ENCODE results near the gene DYRK1A. TPM values are rescaled to one million over a fixed set of nuclear protein-coding genes. Genes with fewer than 3 reads are reported as not detected.

Gene DYRK1A
- polyA plus RNA-seq, 1 donor from 2014 or later: 94.8 TPM

- H3K9me2 ChIP-seq (ENCODE audit: insufficient read depth, low read length): no peaks in the 10 kb centered on the region
- no peak overlapping the region for H3K9ac ChIP-seq (ENCODE audit: low read length)
- no peaks in the 10 kb centered on the region for H3F3A ChIP-seq (ENCODE audit: insufficient read depth, low read length, poor library complexity, severe bottlenecking)
- H3K27ac ChIP-seq (ENCODE audit: low read length): no peak overlapping the region
- H4K20me1 ChIP-seq (ENCODE audit: insufficient read depth): peaks cover 11% of the 10 kb centered on the region
- no peaks in the 10 kb centered on the region for H3K27me3 ChIP-seq (ENCODE audit: insufficient read depth, low read depth, low read length)
- H3K4me3 ChIP-seq (ENCODE audit: low read length): no peak overlapping the region
- peaks cover 98% of the 10 kb centered on the region for H3K79me2 ChIP-seq (replicated peaks; ENCODE audit: insufficient read depth, low read length)
- no peaks in the 10 kb centered on the region for H3K9me3 ChIP-seq (ENCODE audit: low read length)
- H3K36me3 ChIP-seq (ENCODE audit: insufficient read depth, low read length): no peaks in the 10 kb centered on the region
- H3K4me2 ChIP-seq (ENCODE audit: low read length): no peak overlapping the region
- H2AFZ ChIP-seq (ENCODE audit: low read depth, low read length): no peak overlapping the region
- TF ChIP-seq CTCF (IDR thresholded peaks at IDR 0.05; ENCODE audit: poor library complexity, severe bottlenecking): no peak
- no peak for TF ChIP-seq TAF1 (IDR thresholded peaks at IDR 0.05; ENCODE audit: low read depth)
- TF ChIP-seq RAD21 (conservative IDR thresholded peaks at IDR 0.05): no peak
- TF ChIP-seq REST (IDR thresholded peaks at IDR 0.05; ENCODE audit: borderline replicate concordance): no peak
- no peak for TF ChIP-seq EZH2 (IDR thresholded peaks at IDR 0.05; ENCODE audit: borderline replicate concordance, insufficient read depth, low read length, poor library complexity, severe bottlenecking)
- TF ChIP-seq MXI1 (conservative IDR thresholded peaks at IDR 0.05; ENCODE audit: poor library complexity, severe bottlenecking): no peak
- TF ChIP-seq SMC3 (conservative IDR thresholded peaks at IDR 0.05; ENCODE audit: poor library complexity): no peak
- TF ChIP-seq EP300 (conservative IDR thresholded peaks at IDR 0.05; ENCODE audit: poor library complexity, severe bottlenecking): no peak
- no peak for TF ChIP-seq POLR2AphosphoS5 (IDR thresholded peaks at IDR 0.05)
Measured at GRCh38 chr21:37393030-37393429, 26.5 kb downstream of the DYRK1A start.

- Histone ChIP-seq H4K20me1 (ENCODE audit: insufficient read depth) (peaks cover 12% of the 10 kb centered on the region), H3K27me3 (ENCODE audit: insufficient read depth, low read depth, low read length) (no peaks in the 10 kb centered on the region)
Measured at GRCh38 chr21:37393786-37394185, 27.2 kb downstream of the DYRK1A start.

More at GRCh38 chr21:37393786-37394185, 27.2 kb downstream of the DYRK1A start:
- Histone ChIP-seq H3K9ac (ENCODE audit: low read length) (no peak overlapping the region), H2AFZ (ENCODE audit: low read depth, low read length) (no peak overlapping the region), H3K79me2 (replicated peaks; ENCODE audit: insufficient read depth, low read length) (peaks cover 98% of the 10 kb centered on the region), H3K9me3 (ENCODE audit: low read length) (no peaks in the 10 kb centered on the region), H3F3A (ENCODE audit: insufficient read depth, low read length, poor library complexity, severe bottlenecking) (no peaks in the 10 kb centered on the region), H3K4me2 (ENCODE audit: low read length) (no peak overlapping the region), H3K4me3 (ENCODE audit: low read length) (no peak overlapping the region), H3K9me2 (ENCODE audit: insufficient read depth, low read length) (no peaks in the 10 kb centered on the region), H3K27ac (ENCODE audit: low read length) (no peak overlapping the region), H3K36me3 (ENCODE audit: insufficient read depth, low read length) (no peaks in the 10 kb centered on the region)
- TF ChIP-seq TAF1 (IDR thresholded peaks at IDR 0.05; ENCODE audit: low read depth) (no peak), SMC3 (conservative IDR thresholded peaks at IDR 0.05; ENCODE audit: poor library complexity) (no peak), EZH2 (IDR thresholded peaks at IDR 0.05; ENCODE audit: borderline replicate concordance, insufficient read depth, low read length, poor library complexity, severe bottlenecking) (no peak), RAD21 (conservative IDR thresholded peaks at IDR 0.05) (no peak), POLR2AphosphoS5 (IDR thresholded peaks at IDR 0.05) (no peak), CTCF (IDR thresholded peaks at IDR 0.05; ENCODE audit: poor library complexity, severe bottlenecking) (no peak), MXI1 (conservative IDR thresholded peaks at IDR 0.05; ENCODE audit: poor library complexity, severe bottlenecking) (no peak), REST (IDR thresholded peaks at IDR 0.05; ENCODE audit: borderline replicate concordance) (no peak), EP300 (conservative IDR thresholded peaks at IDR 0.05; ENCODE audit: poor library complexity, severe bottlenecking) (no peak)
